K562 (cell line): ENCODE data around the gene ZDHHC5. TPM values are rescaled to one million over a fixed set of nuclear protein-coding genes. Genes with fewer than 3 reads are reported as not detected.

ENCODE experiments used
- ATAC-seq: fragments of 200-7000 bp; cut with Tn5 transposase; 3 replicates; pipeline ENCODE4 v1.9.1; 2020; ENCODE audit warnings: moderate library complexity
- Bru-seq: library from RNA; stranded (reverse); fragments of 400-500 nt; gene quantifications from one replicate; lab custom pipeline; 2021; lab: Mats Ljungman, UMichigan
- BruChase-seq, 2 experiments: library from RNA; stranded (reverse); fragments of 400-500 nt; gene quantifications; one replicate each; lab custom pipeline; 2021; lab: Mats Ljungman, UMichigan
- BruUV-seq: library from RNA; stranded (reverse); fragments of 400-500 nt; replicated peaks from 2 replicates; lab custom pipeline; 2021; lab: Mats Ljungman, UMichigan
- CTCF ChIA-PET: fragments of 300-600 bp; formaldehyde crosslinking; extraction: SDS; loops from one replicate; lab custom pipeline; 2021; ENCODE audit warnings: low intra/inter-chr PET ratio; lab: Yijun Ruan, JAX
- POLR2A ChIA-PET: fragments of 300-600, 350-650 bp; sonication (Branson Sonifier 250); formaldehyde crosslinking; extraction: SDS; loops from one replicate; lab custom pipeline; 2021; ENCODE audit warnings: antibody characterized with exemption, inconsistent platforms; lab: Yijun Ruan, JAX
- DNase-seq, 4 experiments: peaks; one replicate each; pipeline versions ENCODE4 v3.0.0 to v3.0.0-alpha.2; 2011 to 2018; ENCODE audit warnings: low spot score in 3 of 4, mixed read lengths in 3 of 4; ENCODE audit errors: extremely low read depth in 1 of 4
- FAIRE-seq: peaks from 2 replicates; lab custom pipeline; 2011; peaks lifted over from hg19 to GRCh38; lab: Jason Lieb, UNC
- H2AFZ ChIP-seq: 2 replicates; pipeline ENCODE4 v1.6.0; 2011; ENCODE audit warnings: low read depth, low read length, control low read depth, inconsistent platforms
- H3K27ac ChIP-seq: fragments of 200-600 bp; 3 replicates; pipeline ENCODE4 v1.8.0; 2011; ENCODE audit warnings: low read depth, mild to moderate bottlenecking, control low read depth, inconsistent platforms, low read length, moderate library complexity, mixed read lengths; ENCODE audit errors: extremely low read depth
- H3K27me3 ChIP-seq, 2 experiments: fragments of 300-600 bp in 1 of 2; 2 replicates in 1 of 2; 3 replicates in 1 of 2; pipeline versions ENCODE4 v1.6.0 to v1.8.0; 2011; ENCODE audit warnings: inconsistent platforms in 2 of 2, low read length in 2 of 2, mild to moderate bottlenecking in 1 of 2, mixed read lengths in 1 of 2, moderate library complexity in 1 of 2; ENCODE audit not compliant: control insufficient read depth in 2 of 2, insufficient read depth in 2 of 2
- H3K36me3 ChIP-seq: fragments of 300-600 bp; 3 replicates; pipeline ENCODE4 v1.8.0; 2011; ENCODE audit warnings: mild to moderate bottlenecking, low read length, inconsistent platforms; ENCODE audit not compliant: control insufficient read depth, insufficient read depth
- H3K4me1 ChIP-seq, 2 experiments: fragments of 200-600 bp in 1 of 2; replicated peaks in 1 of 2; 2 replicates in 1 of 2; 3 replicates in 1 of 2; pipeline versions ENCODE4 v1.5.1 to v1.8.0; 2011; ENCODE audit warnings: inconsistent platforms in 2 of 2, low read length in 2 of 2, mild to moderate bottlenecking in 1 of 2, mixed read lengths in 1 of 2, moderate library complexity in 1 of 2; ENCODE audit not compliant: control insufficient read depth in 2 of 2, insufficient read depth in 2 of 2
- H3K4me2 ChIP-seq: 2 replicates; pipeline ENCODE4 v1.6.1; 2011; ENCODE audit warnings: low read length, control low read depth, inconsistent platforms, mixed read lengths; ENCODE audit not compliant: insufficient read depth
- H3K4me3 ChIP-seq: fragments of 200-600 bp; sonication (generic), shearing (Covaris generic); 2 replicates; pipeline ENCODE4 v1.5.1; 2016; ENCODE audit warnings: control low read depth, inconsistent platforms
- H3K79me2 ChIP-seq: fragments of 200-600 bp; 3 replicates; pipeline ENCODE4 v1.8.0; 2011; ENCODE audit warnings: low read length, inconsistent platforms; ENCODE audit not compliant: control insufficient read depth, insufficient read depth
- H3K9ac ChIP-seq, 2 experiments: 2 replicates each; pipeline versions ENCODE4 v1.6.0 to v1.6.1; 2011; ENCODE audit warnings: low read depth in 2 of 2, low read length in 2 of 2, control low read depth in 1 of 2, inconsistent platforms in 1 of 2, mild to moderate bottlenecking in 1 of 2, mixed read lengths in 1 of 2; ENCODE audit not compliant: insufficient read depth in 1 of 2
- H3K9me1 ChIP-seq: one replicate; pipeline ENCODE4 v1.6.0; 2011; ENCODE audit warnings: inconsistent platforms, mild to moderate bottlenecking, low read length, moderate library complexity; ENCODE audit not compliant: control insufficient read depth, insufficient read depth
- H3K9me3 ChIP-seq: replicated peaks from 2 replicates; pipeline ENCODE4 v1.5.1; 2011; ENCODE audit warnings: low read depth, low read length, inconsistent platforms; ENCODE audit not compliant: control insufficient read depth, insufficient read depth
- H4K20me1 ChIP-seq: replicated peaks from 2 replicates; pipeline ENCODE4 v1.6.1; 2011; ENCODE audit warnings: low read length, inconsistent platforms, mixed read lengths; ENCODE audit not compliant: control insufficient read depth, insufficient read depth
- BRD9 ChIP-seq: fragments of 450-650 bp; IDR thresholded peaks from 2 replicates; pipeline ENCODE4 v1.6.1; 2018; ENCODE audit warnings: low read depth; ENCODE audit not compliant: partially characterized antibody
- CC2D1A ChIP-seq: fragments of 450-650 bp; IDR thresholded peaks from 2 replicates; pipeline ENCODE4 v1.6.1; 2017; ENCODE audit warnings: mild to moderate bottlenecking
- GATA2 ChIP-seq: sonication (generic); formaldehyde crosslinking; IDR thresholded peaks from 2 replicates; pipeline ENCODE4 v1.4.0; 2020; ENCODE audit warnings: mild to moderate bottlenecking, missing genetic modification reagents
- HIVEP1 ChIP-seq: fragments of 250-450 bp; sonication (Bioruptor Pico); IDR thresholded peaks from 2 replicates; pipeline ENCODE4 v1.4.0; 2020; ENCODE audit warnings: mild to moderate bottlenecking
- HNRNPLL ChIP-seq: fragments of 200-400 bp; formaldehyde crosslinking; IDR thresholded peaks from 2 replicates; pipeline ENCODE4 v1.6.1; 2017; ENCODE audit warnings: low read length, low read depth, mild to moderate bottlenecking; ENCODE audit not compliant: poor library complexity, severe bottlenecking
- TAF1 ChIP-seq: IDR thresholded peaks from 2 replicates; pipeline ENCODE4 v1.6.1; 2011; ENCODE audit warnings: mild to moderate bottlenecking, low read length, moderate library complexity; ENCODE audit not compliant: insufficient read depth, control insufficient read depth, severe bottlenecking; ENCODE audit errors: extremely low read depth
- TBP ChIP-seq: optimal IDR thresholded peaks from 2 replicates; pipeline ENCODE3; 2011; ENCODE audit warnings: low read depth, low read length, improper control_type of control experiment
- ZNF24 ChIP-seq: fragments of 450-650 bp; IDR thresholded peaks from 2 replicates; pipeline ENCODE4 v1.6.1; 2016
- ZNF639 ChIP-seq, 2 experiments: fragments of 200-800 bp in 1 of 2; sonication (Bioruptor generic) in 1 of 2; sonication (generic) in 1 of 2; formaldehyde crosslinking in 1 of 2; IDR thresholded peaks in 1 of 2; conservative IDR thresholded peaks in 1 of 2; 2 replicates each; pipeline versions ENCODE4 v1.5.0 to v1.6.1; 2016 to 2020; ENCODE audit warnings: missing compliant biosample characterization in 1 of 2, missing genetic modification characterization in 1 of 2, missing genetic modification reagents in 1 of 2
- ZNF668 ChIP-seq: fragments of 250-450 bp; sonication (Bioruptor Pico); IDR thresholded peaks from 2 replicates; pipeline ENCODE4 v1.8.0; 2022; ENCODE audit warnings: mild to moderate bottlenecking, inconsistent platforms
- WGBS: fragments of 100-300 bp; shearing (Covaris generic); methylation state at CpG from one replicate; pipeline ENCODE4 v1.1.6; 2016; ENCODE audit warnings: low coverage, mixed read lengths; ENCODE audit not compliant: insufficient coverage; ENCODE audit errors: missing lambda C conversion rate; 5-methylcytosine and 5-hydroxymethylcytosine counted together
- in situ Hi-C: fragments of 300-500 bp; cut with MboI; formaldehyde crosslinking; loops from 4 replicates; pipeline ENCODE4 v1.15.0; 2018; ENCODE audit warnings: inconsistent platforms, mixed read lengths
- intact Hi-C: fragments of 100-400 bp; cut with micrococcal nuclease; formaldehyde crosslinking; loops from 2 replicates; pipeline ENCODE4 v1.14.2; 2022
- long read RNA-seq, 3 experiments: library from polyadenylated mRNA in 2 of 3; library from RNA in 1 of 3; unstranded in 2 of 3; stranded (forward) in 1 of 3; transcript quantifications; one replicate each; pipeline ENCODE4 v2.0.0, GENCODE V29; 2019 to 2022
- polyA minus RNA-seq, 3 experiments: library from RNA; depleted of rRNA, polyadenylated mRNA; stranded (reverse); fragments of >200 nt; gene quantifications; 2 replicates each; pipeline ENCODE4 v1.2.3, GENCODE V29; 2011
- polyA plus RNA-seq, 8 experiments: library from polyadenylated mRNA; depleted of rRNA in 4 of 8; stranded (reverse) in 5 of 8; unstranded in 3 of 8; fragments of >200 nt; fragmentation: Nextera tagmentation in 2 of 8; fragmentation: Illumina TruSeq in 1 of 8; extraction: Ambion mirVana in 2 of 8; extraction: Trizol in 1 of 8; gene quantifications; 2 replicates each; pipeline versions ENCODE4 v1.2.1 to v1.2.3, GENCODE V29; 2011 to 2014; ENCODE audit warnings: inconsistent platforms in 1 of 8, missing spikeins in 1 of 8
- total RNA-seq, 7 experiments: library from RNA; depleted of rRNA in 6 of 7; stranded (reverse); fragments of >200 nt in 6 of 7; fragmentation: Illumina TruSeq in 2 of 7; extraction: Trizol in 2 of 7; gene quantifications; 2 replicates each; pipeline versions ENCODE4 v1.2.1 to v1.2.3, GENCODE V29; 2011 to 2021; ENCODE audit warnings: low replicate concordance in 1 of 7

The ZDHHC5 gene, protein sequence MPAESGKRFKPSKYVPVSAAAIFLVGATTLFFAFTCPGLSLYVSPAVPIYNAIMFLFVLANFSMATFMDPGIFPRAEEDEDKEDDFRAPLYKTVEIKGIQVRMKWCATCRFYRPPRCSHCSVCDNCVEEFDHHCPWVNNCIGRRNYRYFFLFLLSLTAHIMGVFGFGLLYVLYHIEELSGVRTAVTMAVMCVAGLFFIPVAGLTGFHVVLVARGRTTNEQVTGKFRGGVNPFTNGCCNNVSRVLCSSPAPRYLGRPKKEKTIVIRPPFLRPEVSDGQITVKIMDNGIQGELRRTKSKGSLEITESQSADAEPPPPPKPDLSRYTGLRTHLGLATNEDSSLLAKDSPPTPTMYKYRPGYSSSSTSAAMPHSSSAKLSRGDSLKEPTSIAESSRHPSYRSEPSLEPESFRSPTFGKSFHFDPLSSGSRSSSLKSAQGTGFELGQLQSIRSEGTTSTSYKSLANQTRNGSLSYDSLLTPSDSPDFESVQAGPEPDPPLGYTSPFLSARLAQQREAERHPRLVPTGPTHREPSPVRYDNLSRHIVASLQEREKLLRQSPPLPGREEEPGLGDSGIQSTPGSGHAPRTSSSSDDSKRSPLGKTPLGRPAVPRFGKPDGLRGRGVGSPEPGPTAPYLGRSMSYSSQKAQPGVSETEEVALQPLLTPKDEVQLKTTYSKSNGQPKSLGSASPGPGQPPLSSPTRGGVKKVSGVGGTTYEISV
- 76.0 and 93.5 TPM in 2 replicates for total RNA-seq (2011; cell fraction: chromatin; rRNA removed; ENCODE audit: low replicate concordance)
- total RNA-seq (2011; cell fraction: nucleolus; rRNA removed), result 71.7 and 85.6 TPM in 2 replicates
- total RNA-seq (2011; cell fraction: nucleoplasm; rRNA removed), result 89.7 and 107 TPM in 2 replicates
- total RNA-seq (2014; rRNA removed) (22.5 and 30.0 TPM in 2 replicates), total RNA-seq (2014; rRNA removed; fragmentation: Illumina TruSeq; extraction: Trizol) (31.3 and 35.6 TPM in 2 replicates), total RNA-seq (2015; rRNA removed; fragmentation: Illumina TruSeq; extraction: Trizol) (35.9 and 37.1 TPM in 2 replicates), total RNA-seq (2021) (46.3 and 51.8 TPM in 2 replicates), polyA plus RNA-seq (2011; rRNA removed) (41.6 and 44.7 TPM in 2 replicates), polyA plus RNA-seq (2014; fragmentation: Illumina TruSeq; extraction: Trizol) (51.5 and 64.2 TPM in 2 replicates), polyA plus RNA-seq (2014; fragmentation: Nextera tagmentation; extraction: Ambion mirVana) (1 to 10 TPM; 3.8 to 8.8 TPM), polyA plus RNA-seq (2014; rRNA removed) (36.4 and 39.1 TPM in 2 replicates), polyA minus RNA-seq (2011; rRNA and poly(A)+ RNA removed) (66.4 and 78.8 TPM in 2 replicates), Bru-seq, nascent RNA (percentile 87 among the genes with signal in this experiment), BruChase-seq, experiment 1, labeled RNA remaining after a 2-hour chase (percentile 87 among the genes with signal in this experiment), BruChase-seq, experiment 2, labeled RNA remaining after a 6-hour chase (percentile 87 among the genes with signal in this experiment)
- polyA plus RNA-seq (2011; cell fraction: cytosol; rRNA removed), result 40.7 and 51.6 TPM in 2 replicates
- 41.7 and 67.0 TPM in 2 replicates for polyA plus RNA-seq (2011; cell fraction: nucleus; rRNA removed)
- 43.5 and 44.2 TPM in 2 replicates for polyA plus RNA-seq (2012)
- 28.8 and 38.3 TPM in 2 replicates for polyA minus RNA-seq (2011; cell fraction: cytosol; rRNA and poly(A)+ RNA removed)
- 24.6 and 29.2 TPM in 2 replicates for polyA minus RNA-seq (2011; cell fraction: nucleus; rRNA and poly(A)+ RNA removed)
- long read RNA-seq, experiment 1, full-length matches to known transcripts, result 34 of 210 reads
- long read RNA-seq, experiment 1, partial matches to known transcripts, result 124 of 210 reads
- long read RNA-seq, experiment 1, other reads (novel, unspliced or antisense), result 52 of 210 reads
- long read RNA-seq, experiment 2, full-length matches to known transcripts, result 10 of 55 reads
- long read RNA-seq, experiment 2, partial matches to known transcripts, result 38 of 55 reads
- long read RNA-seq, experiment 2, other reads (novel, unspliced or antisense), result 7 of 55 reads
- long read RNA-seq, experiment 3, full-length matches to known transcripts, result 3 of 11 reads
- long read RNA-seq, experiment 3, partial matches to known transcripts, result 6 of 11 reads
- long read RNA-seq, experiment 3, other reads (novel, unspliced or antisense), result 2 of 11 reads

DNA sequence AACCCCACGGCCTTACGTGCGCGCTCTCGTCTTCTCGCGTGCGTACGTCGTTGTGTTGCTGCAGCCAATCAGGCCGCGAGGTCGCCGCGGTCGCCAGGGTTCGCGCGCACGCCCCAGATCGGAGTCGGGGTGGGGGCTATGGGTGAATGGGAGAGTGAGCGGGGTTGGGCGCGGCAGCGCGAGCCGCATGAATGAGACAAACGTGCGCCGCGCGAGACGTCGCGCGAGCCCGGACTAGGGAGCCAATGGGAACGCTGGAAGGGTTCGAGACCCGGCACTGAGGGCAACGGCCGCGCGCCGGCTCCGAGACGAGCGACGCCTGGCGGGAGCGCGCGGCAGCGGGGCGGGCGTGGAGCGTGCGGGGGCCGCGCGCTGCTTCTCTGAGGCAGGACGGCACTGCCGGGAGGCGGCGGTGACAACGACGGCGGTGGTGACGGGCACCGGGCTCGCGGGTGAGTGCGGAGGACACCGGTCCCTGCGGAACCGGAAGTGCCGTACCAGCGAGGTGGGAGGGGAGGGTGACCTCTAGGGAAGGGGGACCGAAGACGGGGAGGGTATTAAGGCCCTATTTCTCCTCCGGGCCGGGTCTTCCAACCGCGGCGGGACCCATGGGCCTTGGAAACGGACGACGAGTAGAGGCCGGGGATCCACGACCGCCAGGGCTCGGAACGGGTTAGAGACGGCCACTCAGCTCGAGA, at the start of gene ZDHHC5:
Gene ZDHHC5, plus strand, starts transcription at position 379 of the 698 bp plus-strand sequence. CDS start 4,977 bp downstream, outside the sequence.
- ChIA-PET CTCF (interaction anchor here (1.1 kb wide), 1 partner anchor 133 kb away, joined by 3 read pairs; no protein-coding TSS in a partner anchor), POLR2A (interaction anchor here (0.5 to 1.6 kb wide), 4 partner anchors 9 to 113 kb away, joined by 3 to 6 read pairs (median 4); partner anchors contain the start of genes CLP1 and UBE2L6)
- in situ Hi-C loops, result loop anchor here (10.0 to 25.0 kb wide), 2 partner anchors 137 to 844 kb away; partner anchors contain the start of gene OR5B21
- under 1% methylated on average over 67 of the region's 96 CpGs for WGBS
- Histone ChIP-seq H3K4me1 (peaks cover 8 to 9% of the 10 kb centered on the region in 2 experiments; a peak in 4 of 5 replicates), H3K4me3 (peak within 1 kb of the TSS; percentile 98), H3K4me2 (peak within 1 kb of the TSS; percentile 96), H4K20me1 (no peaks in the 10 kb centered on the region), H3K36me3 (peaks cover 27% of the 10 kb centered on the region), H3K79me2 (peaks cover 50% of the 10 kb centered on the region), H3K9me1 (no peaks in the 10 kb centered on the region), H3K9ac (peak within 1 kb of the TSS; percentile 99 to 100), H3K27ac (peak within 1 kb of the TSS; percentile 99), H2AFZ (peak within 1 kb of the TSS; percentile 99), H3K27me3 (no peaks in the 10 kb centered on the region), H3K9me3 (no peaks in the 10 kb centered on the region)
- DNase-seq, result peak; percentile 97 to 99 (median 98)
- peak; percentile 94 for ATAC-seq
- intact Hi-C loops, result loop anchor here (1.0 to 10.0 kb wide), 6 partner anchors 44 to 910 kb away; partner anchors contain the start of genes MED19, SELENOH and TMX2
- BruUV-seq, result no TSS peak
- peak; percentile 98 for FAIRE-seq
- TF ChIP-seq TBP, result peak; percentile 74
- TF ChIP-seq TAF1, result peak; percentile 88
- TF ChIP-seq CC2D1A, result no peak
- TF ChIP-seq GATA2 (CRISPR knock-in tag), result no peak
- peak; percentile 73 for TF ChIP-seq ZNF24
- no peak for TF ChIP-seq HIVEP1 (CRISPR knock-in tag)
- TF ChIP-seq BRD9, result no peak
- TF ChIP-seq ZNF639 (CRISPR knock-in tag; conservative IDR thresholded peaks at IDR 0.05 in 1 of 2, IDR thresholded peaks at IDR 0.05 in 1 of 2), result peak in 1 of 2 experiments; percentile 100; a peak in 2 of 4 replicates
- TF ChIP-seq ZNF668 (CRISPR knock-in tag), result no peak
- TF ChIP-seq HNRNPLL, result peak; percentile 44
